Testis (tissue), 2 donors: ENCODE measurements around the gene RAB28.

ENCODE experiments used
- POLR2A ChIP-seq: fragments of 450-650 bp; IDR thresholded peaks from one replicate; pipeline ENCODE4 v1.6.1; 2017; ENCODE audit warnings: antibody characterized with exemption, mild to moderate bottlenecking, moderate library complexity
- TF ChIP-seq, protein P1 (sequence below), 3 experiments: fragments of 450-650 bp in 2 of 3; fragments of 200-600 bp in 1 of 3; sonication (generic) in 1 of 3; IDR thresholded peaks; one replicate each; pipeline ENCODE4 v1.5.1; 2016 to 2019; ENCODE audit warnings: antibody characterized with exemption in 3 of 3, mild to moderate bottlenecking in 2 of 3, moderate library complexity in 1 of 3

- TF ChIP-seq, protein P1, sequence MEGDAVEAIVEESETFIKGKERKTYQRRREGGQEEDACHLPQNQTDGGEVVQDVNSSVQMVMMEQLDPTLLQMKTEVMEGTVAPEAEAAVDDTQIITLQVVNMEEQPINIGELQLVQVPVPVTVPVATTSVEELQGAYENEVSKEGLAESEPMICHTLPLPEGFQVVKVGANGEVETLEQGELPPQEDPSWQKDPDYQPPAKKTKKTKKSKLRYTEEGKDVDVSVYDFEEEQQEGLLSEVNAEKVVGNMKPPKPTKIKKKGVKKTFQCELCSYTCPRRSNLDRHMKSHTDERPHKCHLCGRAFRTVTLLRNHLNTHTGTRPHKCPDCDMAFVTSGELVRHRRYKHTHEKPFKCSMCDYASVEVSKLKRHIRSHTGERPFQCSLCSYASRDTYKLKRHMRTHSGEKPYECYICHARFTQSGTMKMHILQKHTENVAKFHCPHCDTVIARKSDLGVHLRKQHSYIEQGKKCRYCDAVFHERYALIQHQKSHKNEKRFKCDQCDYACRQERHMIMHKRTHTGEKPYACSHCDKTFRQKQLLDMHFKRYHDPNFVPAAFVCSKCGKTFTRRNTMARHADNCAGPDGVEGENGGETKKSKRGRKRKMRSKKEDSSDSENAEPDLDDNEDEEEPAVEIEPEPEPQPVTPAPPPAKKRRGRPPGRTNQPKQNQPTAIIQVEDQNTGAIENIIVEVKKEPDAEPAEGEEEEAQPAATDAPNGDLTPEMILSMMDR (IDR thresholded peaks at IDR 0.05): no peak
- no peak for TF ChIP-seq POLR2A
Measured at GRCh38 chr4:13464543-13464942, 19.6 kb downstream of the RAB28 start.
